Stimulated activated effector memory CD8-positive, alpha-beta T cell treated with anti-CD3 and anti-CD28 coated beads, Interleukin-12 subunit alpha, Interleukin-12 subunit beta, amount 100 ng/mL, for 72 hours (primary cell): ENCODE measurements around the gene TRABD.
"Not testable (repeated sequence)": the region's sequence is repeated elsewhere in the genome, so short reads cannot be mapped to it uniquely, and the experiment has no call there.

ENCODE experiments used
- ATAC-seq: fragments of 150-1000 bp; cut with Tn5 transposase; 2 replicates; pipeline ENCODE4 v1.10.0; 2021
- DNase-seq, 2 donors: peaks; one replicate each; pipeline ENCODE4 v3.0.0; 2021 to 2022; ENCODE audit warnings: low spot score in 2 of 2
- H3K27ac Mint-ChIP-seq: one replicate; pipeline ENCODE4 v1.8.0; 2022; ENCODE audit warnings: mild to moderate bottlenecking, mixed read lengths
- H3K36me3 Mint-ChIP-seq: one replicate; pipeline ENCODE4 v1.8.0; 2022; ENCODE audit warnings: mild to moderate bottlenecking, mixed read lengths
- H3K4me1 Mint-ChIP-seq: one replicate; pipeline ENCODE4 v1.8.0; 2022; ENCODE audit warnings: mixed read lengths
- H3K4me3 Mint-ChIP-seq: one replicate; pipeline ENCODE4 v1.8.0; 2022; ENCODE audit warnings: mild to moderate bottlenecking, mixed read lengths
- H3K9me3 Mint-ChIP-seq: one replicate; pipeline ENCODE4 v1.8.0; 2022; ENCODE audit warnings: mixed read lengths

Gene TRABD

DNA sequence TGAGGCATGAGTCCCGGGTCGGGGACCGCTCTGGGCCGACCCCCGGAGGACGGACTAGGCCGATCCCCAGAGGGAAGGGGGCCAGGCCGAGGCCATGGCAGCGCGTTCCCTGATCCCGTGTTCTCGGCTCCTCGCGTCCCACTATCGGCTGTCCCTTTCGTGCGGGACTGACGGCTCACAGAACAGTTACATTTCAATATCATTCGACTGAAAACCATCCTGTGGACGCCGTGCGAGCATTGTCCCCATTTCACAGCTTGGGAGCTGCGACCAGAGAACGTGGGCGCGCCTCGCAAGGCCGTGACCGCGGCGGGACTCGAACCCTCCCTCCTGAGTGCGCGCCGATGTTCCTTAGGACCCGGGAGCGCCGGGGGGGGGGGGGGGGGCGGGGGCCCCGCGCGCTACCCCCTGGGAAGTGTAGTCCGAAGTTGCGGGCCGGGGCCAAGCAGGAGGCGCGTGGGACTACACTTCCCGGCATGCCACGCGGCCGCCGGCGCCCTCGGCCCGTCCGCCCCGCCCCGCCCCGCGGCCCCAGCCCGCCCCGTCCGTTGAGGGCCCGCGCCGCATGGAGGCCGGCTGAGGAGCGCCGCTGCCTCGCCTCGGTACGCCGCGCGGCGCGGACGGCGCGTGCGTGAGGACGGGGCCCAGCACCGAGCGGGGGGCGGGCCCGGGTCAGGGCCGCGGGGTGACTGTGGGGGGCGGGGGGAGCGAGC, at the start of gene TRABD:
Gene TRABD (plus strand): TSS at position 539 of the 713 bp plus-strand sequence. CDS start 7,148 bp downstream, outside the sequence.
- Mint-ChIP-seq H3K27ac (peak within 1 kb of the TSS; percentile 94), H3K4me3 (peak within 1 kb of the TSS; percentile 90), H3K36me3 (peaks cover 21% of the 10 kb centered on the region), H3K9me3 (no peaks in the 10 kb centered on the region), H3K4me1 (peaks cover 29% of the 10 kb centered on the region)
- peak; percentile 79 to 87 for DNase-seq
- ATAC-seq: peak; percentile 80

DNA sequence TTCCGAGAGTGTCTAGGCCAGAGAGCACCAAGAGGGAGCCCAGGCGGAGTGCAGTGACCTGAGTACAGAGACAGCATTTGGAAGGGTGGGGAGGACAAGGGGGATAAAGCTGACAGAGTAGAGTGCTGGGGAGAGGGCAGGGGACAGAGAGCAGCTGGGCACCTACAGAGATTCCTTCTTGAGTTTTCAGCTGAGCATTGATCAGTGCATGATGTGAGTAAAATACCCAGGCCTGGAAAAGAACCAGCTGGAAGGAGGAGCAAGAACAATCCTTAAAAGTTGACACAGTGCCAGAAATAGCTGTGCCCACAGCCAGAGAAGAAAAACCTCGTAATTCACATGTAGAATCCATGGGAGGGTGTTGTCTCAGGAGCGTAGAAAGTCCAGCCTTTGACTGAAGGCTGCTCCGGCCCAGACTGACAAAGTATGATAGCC, 49.1 kb upstream of the TRABD start:
- Mint-ChIP-seq H3K27ac (no peak overlapping the region), H3K36me3 (no peaks in the 10 kb centered on the region)

GRCh38 chr22:50137277-50137676, 48.4 kb upstream of the TRABD start:
- H3K4me1 Mint-ChIP-seq, H3K27ac Mint-ChIP-seq, H3K9me3 Mint-ChIP-seq, H3K36me3 Mint-ChIP-seq, DNase-seq, H3K4me3 Mint-ChIP-seq, ATAC-seq: not testable (repeated sequence)

More for the DNA sequence above, 49.1 kb upstream of the TRABD start:
- Mint-ChIP-seq H3K9me3 (no peaks in the 10 kb centered on the region), H3K4me3 (no peak overlapping the region), H3K4me1 (no peaks in the 10 kb centered on the region)
- no peak for DNase-seq
- no peak for ATAC-seq

GRCh38 chr22:50138041-50138440, 47.7 kb upstream of the TRABD start:
- Mint-ChIP-seq H3K36me3 (no peaks in the 10 kb centered on the region), H3K4me3 (no peak overlapping the region), H3K27ac (no peak overlapping the region), H3K9me3 (no peaks in the 10 kb centered on the region), H3K4me1 (no peaks in the 10 kb centered on the region)
- no peak for DNase-seq
- ATAC-seq: no peak

- Mint-ChIP-seq H3K4me3 (no peak overlapping the region), H3K27ac (no peak overlapping the region), H3K9me3 (no peaks in the 10 kb centered on the region), H3K36me3 (no peaks in the 10 kb centered on the region), H3K4me1 (no peaks in the 10 kb centered on the region)
- DNase-seq (no peak), ATAC-seq (no peak)
Measured at GRCh38 chr22:50138988-50139387, 46.7 kb upstream of the TRABD start.

DNA sequence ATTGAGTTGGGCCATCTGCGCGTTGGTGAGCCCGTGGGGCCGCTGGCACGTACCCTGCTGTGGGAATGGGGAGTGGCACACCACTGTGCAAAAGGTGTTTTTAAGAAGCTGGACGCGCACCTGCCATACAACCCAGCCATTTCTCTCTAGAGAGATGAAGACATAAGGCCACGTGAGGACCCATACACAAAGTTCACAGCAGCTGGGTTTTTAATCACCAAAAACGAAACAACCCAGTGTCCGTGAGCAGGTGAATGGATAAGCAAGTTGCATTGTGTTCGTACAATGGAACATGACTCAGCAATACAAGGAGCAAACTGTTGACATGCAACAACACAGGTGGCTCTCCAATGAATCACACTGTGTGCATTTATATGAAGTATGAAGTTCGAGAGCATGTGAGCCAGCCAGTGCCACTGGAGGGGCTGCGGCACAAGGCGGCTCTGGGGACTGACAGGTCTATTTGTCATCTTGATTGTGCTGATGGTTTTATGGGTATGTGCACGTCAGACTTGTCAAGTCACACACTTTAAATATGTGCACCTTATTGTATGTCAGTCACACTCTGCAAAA, 45.8 kb upstream of the TRABD start:
- DNase-seq (no peak), ATAC-seq (no peak)
- Mint-ChIP-seq H3K27ac (no peak overlapping the region), H3K36me3 (no peaks in the 10 kb centered on the region), H3K4me1 (no peaks in the 10 kb centered on the region), H3K4me3 (no peak overlapping the region), H3K9me3 (no peaks in the 10 kb centered on the region)

DNA sequence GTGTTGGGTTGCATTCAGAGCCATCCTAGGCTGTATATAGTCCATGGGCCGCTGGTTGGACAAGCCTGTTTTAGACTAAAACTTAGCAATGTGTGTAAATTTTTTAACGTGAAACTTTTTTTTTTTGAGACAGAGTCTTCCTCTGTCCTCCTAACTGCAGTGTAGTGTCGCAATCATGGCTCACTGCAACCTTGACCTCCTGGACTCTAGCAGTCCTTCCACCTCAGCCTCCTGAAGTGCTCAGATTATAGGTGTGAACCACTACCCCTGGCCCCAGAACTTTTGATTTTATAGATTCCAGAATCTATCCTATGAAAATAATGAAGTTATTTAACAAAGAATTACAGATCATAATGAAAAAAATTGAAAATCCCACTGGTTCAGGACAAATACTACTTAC, 45.1 kb upstream of the TRABD start:
- Mint-ChIP-seq H3K4me3 (no peak overlapping the region), H3K36me3 (no peaks in the 10 kb centered on the region), H3K4me1 (no peaks in the 10 kb centered on the region), H3K27ac (no peak overlapping the region), H3K9me3 (no peaks in the 10 kb centered on the region)
- DNase-seq: no peak
- ATAC-seq: no peak

- H3K4me3 Mint-ChIP-seq: no peak overlapping the region
- H3K9me3 Mint-ChIP-seq: no peaks in the 10 kb centered on the region
- ATAC-seq: no peak
- no peaks in the 10 kb centered on the region for H3K4me1 Mint-ChIP-seq
- no peaks in the 10 kb centered on the region for H3K36me3 Mint-ChIP-seq
- no peak for DNase-seq
- peak overlapping the region; percentile 46 for H3K27ac Mint-ChIP-seq
Measured at GRCh38 chr22:50141462-50141861, 44.3 kb upstream of the TRABD start.

DNA sequence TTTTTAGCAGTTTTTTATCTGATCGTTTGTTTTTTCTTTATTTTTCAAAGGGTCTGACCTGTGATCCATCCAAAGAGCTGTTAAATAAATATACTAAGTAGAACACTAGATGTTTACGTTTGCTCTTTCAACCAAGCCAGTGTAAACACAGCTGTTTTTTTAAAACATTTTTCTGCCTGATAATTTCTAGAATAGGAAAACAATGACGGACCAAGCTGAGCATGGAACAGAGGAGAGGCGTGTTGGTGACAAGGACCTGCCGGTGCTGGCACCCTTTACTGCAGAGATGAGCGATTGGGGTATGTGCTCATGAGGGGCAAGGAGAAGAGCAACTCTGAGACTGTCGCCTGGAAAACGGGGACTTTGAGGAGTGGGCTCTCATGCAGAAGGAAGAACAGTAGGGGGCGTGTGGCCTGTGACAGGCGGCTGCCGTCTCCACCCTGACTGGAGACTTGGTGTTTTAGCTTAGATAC, 43.8 kb upstream of the TRABD start:
- no peak for ATAC-seq
- Mint-ChIP-seq H3K4me3 (no peak overlapping the region), H3K9me3 (no peaks in the 10 kb centered on the region), H3K4me1 (no peaks in the 10 kb centered on the region), H3K27ac (peak overlapping the region; percentile 46), H3K36me3 (no peaks in the 10 kb centered on the region)
- no peak for DNase-seq

DNA sequence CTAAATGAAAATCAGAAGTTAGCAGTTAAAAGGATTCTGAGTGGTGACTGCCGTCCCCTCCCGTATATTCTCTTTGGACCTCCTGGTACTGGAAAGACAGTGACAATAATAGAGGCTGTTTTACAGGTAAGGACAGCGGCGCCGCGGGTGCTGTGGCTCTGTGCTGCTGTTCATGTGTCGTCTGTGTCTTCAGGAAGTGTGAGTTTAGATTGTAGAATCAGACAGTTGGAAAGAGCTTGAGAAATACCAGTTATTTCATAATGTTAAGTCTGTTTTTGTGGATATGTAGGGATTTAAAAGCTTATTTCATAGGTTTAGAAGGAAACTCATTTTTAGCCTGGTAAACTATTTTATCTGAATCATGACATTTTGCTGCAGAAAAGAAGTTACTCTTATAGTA, 42.6 kb upstream of the TRABD start:
- Mint-ChIP-seq H3K4me3 (no peak overlapping the region), H3K4me1 (no peaks in the 10 kb centered on the region), H3K9me3 (no peaks in the 10 kb centered on the region), H3K27ac (no peak overlapping the region), H3K36me3 (no peaks in the 10 kb centered on the region)
- DNase-seq (no peak), ATAC-seq (no peak)

DNA sequence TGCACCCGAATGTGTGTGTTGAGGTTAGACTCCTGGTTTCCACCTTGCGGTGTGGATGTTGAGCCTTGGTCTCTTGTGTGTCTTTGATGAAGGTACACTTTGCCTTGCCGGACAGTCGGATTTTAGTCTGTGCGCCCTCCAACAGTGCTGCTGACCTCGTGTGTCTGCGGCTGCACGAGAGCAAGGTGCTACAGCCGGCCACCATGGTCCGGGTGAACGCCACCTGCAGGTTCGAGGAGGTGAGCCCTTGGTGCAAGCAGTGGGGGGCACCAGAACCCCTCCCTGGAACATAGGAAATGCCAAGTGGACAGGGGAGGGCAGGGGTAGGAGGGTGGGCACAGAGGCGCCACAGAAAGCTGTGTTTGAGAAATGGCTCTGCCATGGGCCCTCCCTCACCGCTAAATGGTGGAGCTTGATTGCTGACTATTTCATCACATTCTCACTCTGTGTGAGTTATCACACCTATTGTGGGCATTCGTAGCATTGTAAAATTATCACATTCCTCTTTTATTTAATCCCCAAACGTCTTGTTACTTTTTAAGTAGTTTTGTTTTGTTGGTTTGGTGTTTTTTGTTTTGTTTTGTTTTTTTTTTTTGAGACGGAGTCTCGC, 41.6 kb upstream of the TRABD start:
- Mint-ChIP-seq H3K4me1 (peaks cover 4% of the 10 kb centered on the region), H3K27ac (no peak overlapping the region), H3K36me3 (no peaks in the 10 kb centered on the region), H3K9me3 (no peaks in the 10 kb centered on the region), H3K4me3 (no peak overlapping the region)
- DNase-seq (no peak), ATAC-seq (no peak)

GRCh38 chr22:50145721-50146438, 39.8 kb upstream of the TRABD start:
- peaks cover 8% of the 10 kb centered on the region for H3K4me1 Mint-ChIP-seq
- no peak overlapping the region for H3K27ac Mint-ChIP-seq
- H3K4me3 Mint-ChIP-seq: no peak overlapping the region
- no peaks in the 10 kb centered on the region for H3K9me3 Mint-ChIP-seq
- H3K36me3 Mint-ChIP-seq: no peaks in the 10 kb centered on the region
- DNase-seq: no peak
- ATAC-seq: no peak

- H3K27ac Mint-ChIP-seq: no peak overlapping the region
- DNase-seq: no peak
- H3K4me3 Mint-ChIP-seq: no peak overlapping the region
- ATAC-seq: no peak
- no peaks in the 10 kb centered on the region for H3K36me3 Mint-ChIP-seq
- H3K4me1 Mint-ChIP-seq: peaks cover 8% of the 10 kb centered on the region
- H3K9me3 Mint-ChIP-seq: no peaks in the 10 kb centered on the region
Measured at GRCh38 chr22:50146439-50147238, 39.1 kb upstream of the TRABD start.

- ATAC-seq, H3K27ac Mint-ChIP-seq, DNase-seq, H3K4me1 Mint-ChIP-seq, H3K9me3 Mint-ChIP-seq, H3K36me3 Mint-ChIP-seq, H3K4me3 Mint-ChIP-seq: not testable (repeated sequence)
Measured at GRCh38 chr22:50147258-50148165, 38.2 kb upstream of the TRABD start.
